HEK293T (cell line): ENCODE measurements around the gene LRMDA.

ENCODE experiments used
- ARNT ChIP-seq: fragments of 450-650 bp; IDR thresholded peaks from 2 replicates; pipeline ENCODE4 v1.6.1; 2017; ENCODE audit warnings: mild to moderate bottlenecking
- BHLHE40 ChIP-seq: fragments of 450-650 bp; IDR thresholded peaks from 2 replicates; pipeline ENCODE4 v1.6.1; 2016; ENCODE audit warnings: mild to moderate bottlenecking, moderate library complexity, borderline replicate concordance
- CTBP1 ChIP-seq: fragments of 450-650 bp; IDR thresholded peaks from 2 replicates; pipeline ENCODE4 v1.6.1; 2016; ENCODE audit warnings: borderline replicate concordance
- ELF4 ChIP-seq: fragments of 450-650 bp; IDR thresholded peaks from 2 replicates; pipeline ENCODE4 v1.6.1; 2017; ENCODE audit warnings: antibody characterized with exemption
- FOXA1 ChIP-seq: fragments of 450-650 bp; IDR thresholded peaks from 2 replicates; pipeline ENCODE4 v1.6.1; 2016; ENCODE audit warnings: mild to moderate bottlenecking
- FOXK2 ChIP-seq: fragments of 450-650 bp; IDR thresholded peaks from 2 replicates; pipeline ENCODE4 v1.6.1; 2016; ENCODE audit warnings: mild to moderate bottlenecking
- FOXM1 ChIP-seq: fragments of 450-650 bp; IDR thresholded peaks from 2 replicates; pipeline ENCODE4 v1.6.1; 2017; ENCODE audit warnings: mild to moderate bottlenecking, borderline replicate concordance
- HDGF ChIP-seq: fragments of 450-650 bp; IDR thresholded peaks from 2 replicates; pipeline ENCODE4 v1.6.1; 2017; ENCODE audit warnings: antibody characterized with exemption, borderline replicate concordance
- L3MBTL2 ChIP-seq: fragments of 450-650 bp; conservative IDR thresholded peaks from 2 replicates; pipeline ENCODE4 v1.6.1; 2016; ENCODE audit warnings: mild to moderate bottlenecking
- LEF1 ChIP-seq: fragments of 450-650 bp; IDR thresholded peaks from 2 replicates; pipeline ENCODE4 v1.6.1; 2017; ENCODE audit warnings: mild to moderate bottlenecking, borderline replicate concordance
- SP1 ChIP-seq: fragments of 450-650 bp; IDR thresholded peaks from 2 replicates; pipeline ENCODE4 v1.6.1; 2017
- SUZ12 ChIP-seq: fragments of 450-650 bp; IDR thresholded peaks from 2 replicates; pipeline ENCODE4 v1.6.1; 2016; ENCODE audit warnings: mild to moderate bottlenecking
- TARDBP ChIP-seq: fragments of 450-650 bp; IDR thresholded peaks from 2 replicates; pipeline ENCODE4 v1.6.1; 2016
- ZNF384 ChIP-seq: fragments of 450-650 bp; IDR thresholded peaks from 2 replicates; pipeline ENCODE4 v1.6.1; 2016

GRCh38 chr10:76522547-76522946 is 1091.1 kb downstream of the LRMDA start:
- TF ChIP-seq SUZ12 (no peak), HDGF (no peak), BHLHE40 (no peak), SP1 (no peak), FOXA1 (no peak), ZNF384 (no peak), L3MBTL2 (no peak), FOXK2 (no peak), ARNT (no peak), TARDBP (no peak), LEF1 (no peak), FOXM1 (no peak), CTBP1 (no peak), ELF4 (no peak)
